GM12892 (cell line): Measurements from ENCODE around the gene C9orf78.

ENCODE experiments used
- POLR2A ChIP-seq: IDR thresholded peaks from 2 replicates; pipeline ENCODE4 v1.6.1; 2011; ENCODE audit warnings: low read depth, low read length, control low read depth
- POLR2AphosphoS5 ChIP-seq: IDR thresholded peaks from 2 replicates; pipeline ENCODE4 v1.6.1; 2011; ENCODE audit warnings: low read depth, low read length, control low read depth
- TAF1 ChIP-seq: IDR thresholded peaks from 2 replicates; pipeline ENCODE4 v1.6.1; 2011; ENCODE audit warnings: low read depth, mild to moderate bottlenecking, control low read depth, low read length, borderline replicate concordance

- TF ChIP-seq POLR2AphosphoS5 = no peak
- TF ChIP-seq POLR2A = no peak
- no peak for TF ChIP-seq TAF1
These were observed 43.2 kb upstream of the C9orf78 start for GRCh38 chr9:129878291-129878690.
